NCI-H345 treated with DMSO at 0.1 percent for 48 hours (cell line): ENCODE measurements around the gene CBLB.
"Not testable (repeated sequence)": the region's sequence is repeated elsewhere in the genome, so short reads cannot be mapped to it uniquely, and the experiment has no call there.

Source experiments
- DNase-seq: peaks from one replicate; lab custom pipeline; 2025; ENCODE audit not compliant: unreplicated experiment; lab: John Stamatoyannopoulos, UW

The CBLB gene

GRCh38 chr3:105762214-105762613, 106.6 kb downstream of the CBLB start:
- DNase-seq, result not testable (repeated sequence)

- DNase-seq, result no peak
Observed at GRCh38 chr3:105759442-105760078, 109.3 kb downstream of the CBLB start.

DNA sequence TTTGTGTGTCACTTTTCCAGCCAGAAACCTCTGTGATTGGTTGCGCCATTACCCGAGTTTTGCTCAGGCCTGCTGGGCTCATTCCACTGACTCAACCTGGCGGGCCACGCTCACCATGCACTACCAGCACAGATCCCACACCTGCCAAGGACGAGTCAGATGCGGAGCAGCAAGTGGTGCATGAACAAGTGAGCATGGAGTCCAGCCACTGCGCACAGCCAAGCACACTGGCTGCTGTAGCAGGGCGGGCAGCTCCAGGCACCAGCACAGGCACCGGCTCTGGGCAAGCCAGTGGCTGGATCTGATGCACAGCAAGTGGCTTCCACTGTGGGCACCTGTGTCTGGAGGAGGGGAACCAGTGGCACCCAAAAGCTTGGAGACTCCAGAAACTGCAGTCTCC, 110.4 kb downstream of the CBLB start:
- no peak for DNase-seq

- DNase-seq, result no peak
Observed at GRCh38 chr3:105755121-105755886, 113.5 kb downstream of the CBLB start.

DNA sequence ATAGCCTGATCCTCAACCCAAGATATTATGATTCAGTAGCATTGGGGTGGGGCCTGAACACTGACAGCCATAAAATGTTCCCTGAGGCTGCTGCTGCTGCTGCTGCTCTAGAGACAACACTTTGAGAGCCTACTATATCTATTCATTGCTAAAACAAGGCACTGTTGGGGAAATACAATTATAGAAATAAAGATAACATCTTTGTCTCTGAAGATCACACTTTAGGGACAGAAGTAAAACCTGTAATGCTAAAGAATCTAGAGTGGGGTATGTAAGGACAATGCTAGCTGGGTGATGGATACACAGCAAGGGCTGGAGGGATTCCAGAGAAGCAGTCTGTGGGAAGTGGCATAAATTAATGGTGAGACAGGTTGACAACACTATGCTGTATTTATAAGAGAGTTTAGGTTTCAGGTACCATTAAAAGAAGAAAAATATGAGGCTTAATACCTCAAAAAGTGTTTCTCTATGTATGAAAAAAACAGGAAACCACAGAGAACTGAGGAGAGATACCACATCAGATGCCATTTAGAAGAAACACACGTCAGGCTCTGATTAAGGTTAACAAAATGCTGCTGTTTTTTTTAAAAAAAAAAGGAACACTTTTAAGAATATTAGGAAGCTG, 115.9 kb downstream of the CBLB start:
- DNase-seq, result no peak

DNA sequence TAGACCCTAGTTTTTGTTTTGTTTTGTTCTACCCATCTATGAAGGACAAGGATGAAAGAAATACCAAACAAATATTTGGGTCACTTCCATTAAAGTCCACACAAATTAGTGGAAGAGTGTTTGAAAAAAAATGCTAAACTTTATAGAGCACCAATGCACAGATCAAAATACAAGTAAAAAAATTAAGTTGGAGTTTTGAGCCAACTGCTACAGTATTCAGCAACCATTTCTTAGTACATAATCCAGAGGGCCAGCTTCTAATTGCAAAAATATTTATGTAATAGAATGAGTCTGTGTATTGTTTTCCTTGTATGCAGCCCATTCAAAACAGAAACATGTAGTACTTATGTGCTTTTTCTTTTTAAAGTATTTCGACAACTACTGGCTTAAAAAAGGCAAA, 121.1 kb downstream of the CBLB start:
- no peak for DNase-seq

DNA sequence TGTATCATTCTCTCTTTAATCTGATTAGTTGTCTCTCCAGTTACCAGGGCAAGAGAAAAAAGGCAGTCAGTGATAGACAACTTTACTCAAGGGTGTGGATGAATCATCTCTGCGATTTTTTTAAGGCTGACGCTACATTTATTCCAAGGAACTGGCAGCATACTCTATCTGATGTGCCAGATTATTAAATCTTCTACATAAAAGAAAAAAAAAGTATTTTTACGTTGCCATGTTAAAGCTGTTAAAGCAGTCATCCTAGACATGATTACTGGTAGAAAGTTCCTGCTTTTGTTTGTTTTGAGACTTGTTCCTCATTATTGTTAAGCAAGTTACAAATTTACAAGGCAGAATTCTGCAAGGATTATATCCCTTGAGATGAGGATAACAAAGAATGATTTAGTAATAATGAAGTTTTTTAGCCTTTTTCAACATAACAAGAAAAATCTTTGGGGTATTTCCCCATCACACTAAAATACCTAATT, 121.7 kb downstream of the CBLB start:
- DNase-seq, result no peak

DNA sequence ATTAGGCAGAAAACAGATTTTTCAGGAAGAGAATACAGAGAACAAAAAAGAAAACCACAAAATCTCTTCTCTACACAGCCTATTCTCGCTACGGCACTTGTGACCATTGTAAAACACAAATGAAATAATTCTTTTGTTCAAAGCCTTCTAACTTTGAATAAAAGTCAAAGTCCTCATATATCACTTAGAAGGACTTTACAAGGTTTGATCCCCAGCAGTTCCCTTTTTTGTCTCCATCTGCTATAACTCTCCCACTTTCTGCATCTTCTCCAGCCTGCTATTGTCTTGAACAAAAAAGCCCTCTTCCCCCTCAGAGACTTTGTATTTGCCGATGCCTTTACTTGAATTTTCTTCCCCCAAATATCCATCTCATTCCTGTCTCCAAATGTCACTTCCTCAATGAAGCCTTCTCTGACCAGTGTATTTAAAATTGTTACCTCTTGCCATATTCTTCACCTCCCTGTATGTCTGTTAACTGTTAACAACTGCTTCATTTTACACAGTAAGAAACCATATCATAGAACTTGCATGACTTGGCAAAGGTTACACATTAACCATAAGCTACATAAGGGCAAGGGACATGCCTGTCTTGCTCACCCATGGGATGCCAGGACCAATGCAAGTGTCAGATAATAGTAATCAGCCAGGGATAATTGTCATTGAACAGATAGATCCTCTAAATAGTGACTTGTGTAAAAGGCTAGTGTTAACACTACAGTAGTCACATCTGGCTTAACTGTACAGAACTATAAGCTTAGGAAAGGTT, 122.4 kb downstream of the CBLB start:
- DNase-seq, result no peak

GRCh38 chr3:105745046-105745445, 123.8 kb downstream of the CBLB start:
- no peak for DNase-seq

GRCh38 chr3:105744202-105744601, 124.6 kb downstream of the CBLB start:
- DNase-seq, result no peak

DNA sequence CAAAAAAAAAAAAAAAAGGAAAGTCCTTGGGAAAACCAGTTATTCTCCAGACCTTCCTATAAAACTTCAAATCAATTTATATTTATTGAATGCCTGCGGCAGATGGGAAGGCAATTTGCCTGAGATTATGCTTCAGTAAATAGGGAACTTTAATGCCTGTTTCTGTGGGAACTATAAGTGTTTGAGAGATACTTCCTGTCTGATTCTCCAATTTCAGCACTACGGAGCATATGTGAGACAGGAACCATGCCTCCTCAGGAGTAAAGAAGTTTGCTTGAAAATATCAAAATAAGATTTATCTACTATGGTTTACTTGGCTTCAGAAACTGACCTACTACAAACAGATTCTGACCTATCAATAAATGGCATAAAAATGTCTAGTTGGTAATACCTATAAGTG, 135.5 kb downstream of the CBLB start:
- DNase-seq, result no peak

GRCh38 chr3:105731686-105732085, 137.1 kb downstream of the CBLB start:
- DNase-seq, result no peak

DNA sequence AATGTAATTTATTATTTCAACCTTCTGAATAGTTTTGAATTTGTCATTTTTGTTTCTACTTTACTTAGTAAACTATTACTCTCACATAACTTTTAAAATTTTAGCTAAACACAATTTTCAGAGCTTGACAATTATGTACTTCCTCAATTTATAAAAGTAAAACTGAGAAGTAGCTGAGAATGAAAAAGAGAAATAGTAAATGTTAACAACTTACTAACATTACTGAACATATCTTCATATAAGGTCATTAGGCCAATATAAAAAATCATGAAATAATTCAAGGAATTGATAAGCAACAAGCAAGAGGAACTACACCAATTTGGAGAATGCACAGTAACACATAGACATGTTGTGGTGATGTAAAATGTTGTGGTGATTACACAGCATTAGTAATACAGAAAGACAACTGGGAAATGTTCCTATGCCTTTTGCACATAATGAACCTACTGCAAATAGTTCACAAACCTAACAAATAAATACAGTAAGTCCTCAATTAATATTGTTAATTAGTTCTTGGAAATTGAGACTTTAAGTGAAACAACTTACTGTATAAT, 137.9 kb downstream of the CBLB start:
- no peak for DNase-seq

GRCh38 chr3:105729667-105730066, 139.1 kb downstream of the CBLB start:
- DNase-seq, result no peak

GRCh38 chr3:105728771-105729312, 140.0 kb downstream of the CBLB start:
- no peak for DNase-seq

GRCh38 chr3:105727036-105727435, 141.8 kb downstream of the CBLB start:
- not testable (repeated sequence) for DNase-seq

GRCh38 chr3:105722943-105723556, 145.8 kb downstream of the CBLB start:
- DNase-seq, result no peak

DNA sequence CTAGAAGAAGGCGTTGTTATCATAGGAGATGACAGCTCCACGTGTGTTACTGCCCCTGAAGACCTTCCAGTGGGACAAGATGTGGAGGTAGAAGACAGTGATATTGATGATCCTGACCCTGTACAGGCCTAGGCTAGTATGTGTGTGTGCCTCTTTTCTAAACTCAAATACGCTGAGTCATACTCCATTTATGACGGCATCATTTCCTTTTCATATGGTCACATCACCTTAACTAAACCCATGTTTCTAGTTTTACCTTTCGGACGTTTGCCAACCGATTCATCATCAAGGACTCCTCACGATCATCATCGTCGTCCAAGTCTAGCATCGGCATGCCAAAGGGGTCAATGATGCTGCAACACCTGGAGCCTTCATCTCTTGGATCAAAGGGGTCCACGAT, 149.0 kb downstream of the CBLB start:
- DNase-seq, result no peak

- no peak for DNase-seq
Observed at GRCh38 chr3:105715372-105715771, 153.4 kb downstream of the CBLB start.

DNA sequence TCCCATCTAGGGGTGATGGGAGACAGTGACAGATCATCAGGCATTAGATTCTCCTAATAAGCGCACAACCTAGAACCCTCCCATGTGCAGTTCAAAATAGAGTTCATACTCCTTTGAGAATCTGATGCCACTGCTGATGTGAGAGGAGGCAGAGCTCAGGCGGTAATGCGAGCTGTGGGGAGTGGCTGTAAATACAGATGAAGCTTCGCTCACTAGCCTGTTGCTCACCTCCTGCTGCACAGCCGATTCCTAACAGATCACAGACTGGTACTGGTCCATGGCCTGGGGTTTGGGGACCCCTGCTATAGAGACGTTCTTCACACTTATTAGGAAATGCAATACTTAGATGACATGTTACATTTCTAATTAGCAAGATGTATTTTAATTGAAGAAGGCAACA, 154.4 kb downstream of the CBLB start:
- DNase-seq, result no peak
